Natural killer cell (primary cell): ENCODE results near the gene VSTM2B. TPM values are rescaled to one million over a fixed set of nuclear protein-coding genes. Genes with fewer than 3 reads are reported as not detected.

ENCODE experiments used
- ATAC-seq, 3 donors: fragments of 150-1000 bp in 2 of 3; fragments of 200-7000 bp in 1 of 3; cut with Tn5 transposase; 1 replicate in 1 of 3; 2 replicates in 2 of 3; pipeline ENCODE4 v1.10.0; 2021; ENCODE audit warnings: mild to moderate bottlenecking in 2 of 3, moderate library complexity in 2 of 3
- DNase-seq, 2 donors: peaks; one replicate each; pipeline versions ENCODE4 v3.0.0 to v3.0.0-alpha.2; 2013 to 2021; ENCODE audit warnings: mixed read lengths in 1 of 2
- H3K27ac ChIP-seq: one replicate; pipeline ENCODE4 v1.5.1; 2013; ENCODE audit warnings: mild to moderate bottlenecking, low read length
- H3K27me3 ChIP-seq: one replicate; pipeline ENCODE4 v1.6.1; 2013; ENCODE audit warnings: low read length; ENCODE audit not compliant: control insufficient read depth, insufficient read depth
- H3K36me3 ChIP-seq: one replicate; pipeline ENCODE4 v1.6.1; 2013; ENCODE audit warnings: low read length; ENCODE audit not compliant: control insufficient read depth, insufficient read depth
- H3K4me1 ChIP-seq: one replicate; pipeline ENCODE4 v1.6.1; 2013; ENCODE audit warnings: low read length; ENCODE audit not compliant: control insufficient read depth, insufficient read depth
- H3K4me3 ChIP-seq: one replicate; pipeline ENCODE4 v1.5.1; 2013; ENCODE audit warnings: low read length
- H3K9me3 ChIP-seq: one replicate; pipeline ENCODE4 v1.6.1; 2013; ENCODE audit warnings: low read length; ENCODE audit not compliant: control insufficient read depth, insufficient read depth
- H3K27ac Mint-ChIP-seq, 2 donors: one replicate each; pipeline ENCODE4 v1.8.0; 2022; ENCODE audit warnings: mild to moderate bottlenecking in 2 of 2, mixed read lengths in 2 of 2, moderate library complexity in 1 of 2
- H3K27me3 Mint-ChIP-seq, 2 donors: one replicate each; pipeline ENCODE4 v1.8.0; 2022; ENCODE audit warnings: low read depth in 2 of 2, mixed read lengths in 2 of 2
- H3K36me3 Mint-ChIP-seq: one replicate; pipeline ENCODE4 v1.8.0; 2022; ENCODE audit warnings: mixed read lengths
- H3K4me1 Mint-ChIP-seq, 2 donors: one replicate each; pipeline ENCODE4 v1.8.0; 2022; ENCODE audit warnings: mixed read lengths in 2 of 2
- H3K4me3 Mint-ChIP-seq: one replicate; pipeline ENCODE4 v1.8.0; 2022; ENCODE audit warnings: mild to moderate bottlenecking, moderate library complexity, mixed read lengths
- H3K9me3 Mint-ChIP-seq, 2 donors: one replicate each; pipeline ENCODE4 v1.8.0; 2022; ENCODE audit warnings: mixed read lengths in 2 of 2
- WGBS: methylation state at CpG from one replicate; pipeline ENCODE4 v1.1.7; 2013; ENCODE audit warnings: missing lambda C conversion rate; ENCODE audit not compliant: insufficient coverage; 5-methylcytosine and 5-hydroxymethylcytosine counted together
- intact Hi-C: fragments of 100-400 bp; cut with micrococcal nuclease; formaldehyde crosslinking; loops from one replicate; pipeline ENCODE4 v1.14.2; 2022
- total RNA-seq, 4 donors: library from RNA; stranded (reverse); fragments of 120-200 nt in 1 of 4; gene quantifications; one replicate each; pipeline versions ENCODE4 v1.2.3 to v1.2.4, GENCODE V29; 2013 to 2022
- TF ChIP-seq, protein P1 (sequence below): fragments of 200-600 bp; IDR thresholded peaks from one replicate; pipeline ENCODE4 v1.8.0; 2022; ENCODE audit warnings: antibody characterized with exemption

Gene VSTM2B
- total RNA-seq, 3 donors from 2014 or later (not counting 1 experiment from before 2014, with no cell fraction given), result not detected

DNA sequence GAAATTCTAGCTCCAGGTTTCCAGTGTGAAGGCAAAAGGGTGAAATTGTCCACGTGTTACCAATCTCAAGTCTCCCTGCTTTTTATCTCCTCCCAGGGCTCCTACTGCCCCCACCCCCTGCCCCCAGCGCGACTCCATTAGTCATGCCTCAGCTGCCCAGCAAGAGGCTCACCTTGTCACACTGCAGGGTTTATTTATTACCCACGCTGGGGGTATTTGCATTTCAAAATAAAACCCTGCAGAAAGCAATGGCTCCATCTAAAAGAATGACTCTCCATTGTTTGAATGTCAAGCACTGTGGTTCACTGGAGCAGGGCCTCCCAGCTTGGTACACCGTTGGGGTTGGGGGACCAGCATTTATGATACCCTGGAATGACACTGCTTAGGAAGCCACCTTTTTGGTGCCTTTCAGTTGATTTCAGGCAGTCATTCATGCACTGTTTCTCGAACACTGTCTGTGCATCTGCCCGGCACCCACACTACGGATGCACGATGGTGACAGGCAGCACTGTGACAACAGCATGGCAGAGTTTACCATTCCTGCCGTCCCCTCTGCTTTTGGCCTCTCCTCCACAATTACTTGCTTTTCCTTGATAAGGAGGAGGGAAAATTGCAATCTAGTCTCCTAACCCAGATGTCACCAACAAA is 70.4 kb downstream of the VSTM2B start:
- TF ChIP-seq, protein P1, sequence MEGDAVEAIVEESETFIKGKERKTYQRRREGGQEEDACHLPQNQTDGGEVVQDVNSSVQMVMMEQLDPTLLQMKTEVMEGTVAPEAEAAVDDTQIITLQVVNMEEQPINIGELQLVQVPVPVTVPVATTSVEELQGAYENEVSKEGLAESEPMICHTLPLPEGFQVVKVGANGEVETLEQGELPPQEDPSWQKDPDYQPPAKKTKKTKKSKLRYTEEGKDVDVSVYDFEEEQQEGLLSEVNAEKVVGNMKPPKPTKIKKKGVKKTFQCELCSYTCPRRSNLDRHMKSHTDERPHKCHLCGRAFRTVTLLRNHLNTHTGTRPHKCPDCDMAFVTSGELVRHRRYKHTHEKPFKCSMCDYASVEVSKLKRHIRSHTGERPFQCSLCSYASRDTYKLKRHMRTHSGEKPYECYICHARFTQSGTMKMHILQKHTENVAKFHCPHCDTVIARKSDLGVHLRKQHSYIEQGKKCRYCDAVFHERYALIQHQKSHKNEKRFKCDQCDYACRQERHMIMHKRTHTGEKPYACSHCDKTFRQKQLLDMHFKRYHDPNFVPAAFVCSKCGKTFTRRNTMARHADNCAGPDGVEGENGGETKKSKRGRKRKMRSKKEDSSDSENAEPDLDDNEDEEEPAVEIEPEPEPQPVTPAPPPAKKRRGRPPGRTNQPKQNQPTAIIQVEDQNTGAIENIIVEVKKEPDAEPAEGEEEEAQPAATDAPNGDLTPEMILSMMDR, result no peak
- DNase-seq (no peak), ATAC-seq (no peak)
- Histone ChIP-seq H3K9me3 (no peaks in the 10 kb centered on the region), H3K27ac (no peak overlapping the region), H3K36me3 (no peaks in the 10 kb centered on the region), H3K27me3 (no peaks in the 10 kb centered on the region), H3K4me3 (no peak overlapping the region), H3K4me1 (no peaks in the 10 kb centered on the region)
- intact Hi-C loops, result no loop called here
- Mint-ChIP-seq H3K27me3 (peaks cover 28 to 30% of the 10 kb centered on the region in 2 donors), H3K4me3 (no peak overlapping the region), H3K36me3 (no peaks in the 10 kb centered on the region), H3K4me1 (no peaks in the 10 kb centered on the region), H3K27ac (no peak overlapping the region), H3K9me3 (no peaks in the 10 kb centered on the region)
- 56% methylated on average over 9 of the region's 10 CpGs for whole genome bisulfite sequencing

DNA sequence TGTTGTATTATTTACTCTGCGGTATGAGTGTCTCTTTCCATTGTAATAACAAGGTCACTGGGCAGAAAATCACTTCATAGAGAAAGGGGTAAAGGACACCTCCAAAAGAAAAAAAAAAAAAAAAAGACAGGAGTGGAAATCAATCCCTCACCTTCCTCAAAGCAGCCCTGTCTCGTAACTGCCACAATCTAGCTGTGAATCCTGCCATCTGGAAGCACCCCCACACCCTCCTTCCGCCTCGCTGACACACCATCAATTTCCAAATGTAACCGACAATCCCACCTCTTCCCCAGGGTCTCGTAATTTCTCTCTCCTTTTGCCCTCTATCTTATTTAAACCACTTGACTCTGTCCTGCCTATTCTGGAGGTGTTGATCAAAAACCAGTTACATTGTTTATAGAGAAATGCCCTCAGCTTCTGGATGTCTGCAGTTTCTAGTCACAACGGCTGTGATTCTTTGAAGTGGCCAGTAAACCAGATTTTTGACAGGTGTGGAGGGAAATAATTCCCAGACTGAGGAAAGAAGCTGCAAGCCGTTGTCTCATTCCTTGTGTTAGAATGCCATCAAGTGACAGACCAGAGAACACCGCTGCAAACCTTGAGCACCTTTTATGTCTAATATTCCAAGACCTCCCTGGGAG is 71.2 kb downstream of the VSTM2B start:
- Histone ChIP-seq H3K4me1 (no peaks in the 10 kb centered on the region), H3K36me3 (no peaks in the 10 kb centered on the region), H3K4me3 (no peak overlapping the region), H3K27me3 (no peaks in the 10 kb centered on the region), H3K9me3 (no peaks in the 10 kb centered on the region), H3K27ac (no peak overlapping the region)
- DNase-seq (peak in 1 of 2 donors; percentile 41), ATAC-seq (no peak)
- no peak overlapping the region for H3K27ac Mint-ChIP-seq
- H3K4me3 Mint-ChIP-seq, result no peak overlapping the region
- intact Hi-C loops, result no loop called here
- peaks cover 22 to 24% of the 10 kb centered on the region in 2 donors for H3K27me3 Mint-ChIP-seq
- 21% methylated on average over 8 of the region's 9 CpGs for WGBS
- TF ChIP-seq, protein P1, result no peak
- H3K4me1 Mint-ChIP-seq, result no peaks in the 10 kb centered on the region
- no peaks in the 10 kb centered on the region for H3K36me3 Mint-ChIP-seq
- H3K9me3 Mint-ChIP-seq, result no peaks in the 10 kb centered on the region

DNA sequence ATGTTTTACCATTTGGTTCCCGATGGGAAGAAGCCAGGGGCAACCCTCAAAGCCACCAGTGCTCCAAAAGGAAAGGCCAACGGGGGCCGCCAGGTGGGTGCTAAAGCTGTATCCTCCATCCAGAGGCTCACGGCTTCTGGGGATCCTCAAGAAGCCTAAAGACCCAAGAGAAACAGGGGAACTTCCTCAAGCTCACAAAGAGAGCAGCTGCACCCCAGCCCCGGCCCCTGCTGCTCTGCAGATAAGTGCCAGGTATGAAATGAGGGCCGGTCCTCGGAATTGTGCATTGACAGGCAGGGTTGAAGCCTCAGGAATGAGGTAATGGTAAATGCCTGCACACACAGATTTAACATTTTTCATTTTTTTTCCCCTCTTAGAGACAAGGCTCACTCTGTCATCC is 72.2 kb downstream of the VSTM2B start:
- no peaks in the 10 kb centered on the region for H3K4me1 Mint-ChIP-seq
- H3K9me3 Mint-ChIP-seq, result no peaks in the 10 kb centered on the region
- TF ChIP-seq, protein P1, result no peak
- H3K36me3 Mint-ChIP-seq, result no peaks in the 10 kb centered on the region
- no peak overlapping the region for H3K4me3 Mint-ChIP-seq
- Histone ChIP-seq H3K4me3 (no peak overlapping the region), H3K9me3 (no peaks in the 10 kb centered on the region), H3K36me3 (no peaks in the 10 kb centered on the region), H3K27me3 (no peaks in the 10 kb centered on the region), H3K27ac (no peak overlapping the region), H3K4me1 (no peaks in the 10 kb centered on the region)
- intact Hi-C loops, result no loop called here
- 56% methylated on average over 7 of the region's 7 CpGs for WGBS
- DNase-seq (no peak), ATAC-seq (no peak)
- peaks cover 20 to 24% of the 10 kb centered on the region in 2 donors for H3K27me3 Mint-ChIP-seq
- no peak overlapping the region for H3K27ac Mint-ChIP-seq
